Liver (tissue), 9 donors: ENCODE results near the gene PPIE. TPM values are rescaled to one million over a fixed set of nuclear protein-coding genes. Genes with fewer than 3 reads are reported as not detected.

ENCODE experiments used
- DNase-seq: peaks from one replicate; pipeline ENCODE4 v3.0.0-alpha.2; 2017; ENCODE audit warnings: low spot score
- H3K27ac ChIP-seq, 2 donors: one replicate each; pipeline ENCODE4 v1.7.0; 2013; ENCODE audit warnings: inconsistent platforms in 2 of 2, low read length in 2 of 2, control low read depth in 1 of 2, low read depth in 1 of 2, mild to moderate bottlenecking in 1 of 2
- H3K27me3 ChIP-seq, 4 donors: one replicate each; pipeline versions ENCODE4 v1.6.1 to v1.7.0; 2013; ENCODE audit warnings: low read length in 3 of 4, inconsistent platforms in 1 of 4, mild to moderate bottlenecking in 1 of 4, moderate library complexity in 1 of 4; ENCODE audit not compliant: control insufficient read depth in 4 of 4, insufficient read depth in 4 of 4
- H3K36me3 ChIP-seq, 4 donors: one replicate each; pipeline versions ENCODE4 v1.6.1 to v1.7.0; 2013; ENCODE audit warnings: low read length in 3 of 4, mild to moderate bottlenecking in 3 of 4, low read depth in 1 of 4, moderate library complexity in 1 of 4; ENCODE audit not compliant: control insufficient read depth in 4 of 4, insufficient read depth in 3 of 4
- H3K4me1 ChIP-seq, 4 donors: one replicate each; pipeline versions ENCODE4 v1.6.1 to v1.7.0; 2013; ENCODE audit warnings: low read length in 3 of 4, mild to moderate bottlenecking in 3 of 4, moderate library complexity in 1 of 4; ENCODE audit not compliant: control insufficient read depth in 4 of 4, insufficient read depth in 4 of 4
- H3K4me3 ChIP-seq, 3 donors: one replicate each; pipeline versions ENCODE4 v1.6.1 to v1.7.0; 2013; ENCODE audit warnings: low read length in 3 of 3, control low read depth in 1 of 3, low read depth in 1 of 3, mild to moderate bottlenecking in 1 of 3
- H3K9ac ChIP-seq, 2 donors: one replicate each; pipeline ENCODE4 v1.7.0; 2013; ENCODE audit warnings: low read length in 2 of 2, mild to moderate bottlenecking in 2 of 2, moderate library complexity in 2 of 2, control low read depth in 1 of 2, low read depth in 1 of 2
- H3K9me3 ChIP-seq, 4 donors: one replicate each; pipeline versions ENCODE4 v1.6.1 to v1.7.0; 2013; ENCODE audit warnings: low read length in 3 of 4; ENCODE audit not compliant: control insufficient read depth in 4 of 4
- ATF3 ChIP-seq: IDR thresholded peaks from 2 replicates; pipeline ENCODE4 v1.6.1; 2016; ENCODE audit warnings: antibody characterized with exemption
- EGR1 ChIP-seq, 2 donors: IDR thresholded peaks; 2 replicates each; pipeline ENCODE4 v1.6.1; 2016 to 2018; ENCODE audit warnings: antibody characterized with exemption in 2 of 2, low read depth in 2 of 2
- FOXA1 ChIP-seq: IDR thresholded peaks from 2 replicates; pipeline ENCODE4 v1.6.1; 2016; ENCODE audit warnings: antibody characterized with exemption
- FOXA2 ChIP-seq: IDR thresholded peaks from 2 replicates; pipeline ENCODE4 v1.6.1; 2016; ENCODE audit warnings: antibody characterized with exemption
- GABPA ChIP-seq, 2 donors: IDR thresholded peaks in 1 of 2; conservative IDR thresholded peaks in 1 of 2; 2 replicates each; pipeline ENCODE4 v1.6.1; 2016; ENCODE audit warnings: antibody characterized with exemption in 2 of 2, mild to moderate bottlenecking in 1 of 2, moderate library complexity in 1 of 2
- HNF4A ChIP-seq, 2 donors: conservative IDR thresholded peaks; 2 replicates each; pipeline ENCODE4 v1.6.1; 2016; ENCODE audit warnings: antibody characterized with exemption in 2 of 2, mild to moderate bottlenecking in 2 of 2
- HNF4G ChIP-seq: IDR thresholded peaks from 2 replicates; pipeline ENCODE4 v1.6.1; 2016; ENCODE audit warnings: antibody characterized with exemption
- JUND ChIP-seq, 2 donors: IDR thresholded peaks; 2 replicates each; pipeline ENCODE4 v1.6.1; 2016; ENCODE audit warnings: antibody characterized with exemption in 2 of 2
- MAX ChIP-seq: IDR thresholded peaks from 2 replicates; pipeline ENCODE4 v1.6.1; 2016; ENCODE audit warnings: antibody characterized with exemption
- NR2F2 ChIP-seq: IDR thresholded peaks from 2 replicates; pipeline ENCODE4 v1.6.1; 2016; ENCODE audit warnings: antibody characterized with exemption
- RAD21 ChIP-seq, 2 donors: IDR thresholded peaks; 2 replicates each; pipeline ENCODE4 v1.6.1; 2016; ENCODE audit warnings: antibody characterized with exemption in 2 of 2, mild to moderate bottlenecking in 2 of 2
- RXRA ChIP-seq, 2 donors: IDR thresholded peaks; 2 replicates each; pipeline ENCODE4 v1.6.1; 2017 to 2018; ENCODE audit warnings: antibody characterized with exemption in 2 of 2, mild to moderate bottlenecking in 1 of 2
- SP1 ChIP-seq: IDR thresholded peaks from 2 replicates; pipeline ENCODE4 v1.6.1; 2018; ENCODE audit warnings: antibody characterized with exemption, mild to moderate bottlenecking
- TAF1 ChIP-seq: conservative IDR thresholded peaks from 2 replicates; pipeline ENCODE4 v1.6.1; 2016; ENCODE audit warnings: antibody characterized with exemption, mild to moderate bottlenecking
- YY1 ChIP-seq: IDR thresholded peaks from 2 replicates; pipeline ENCODE4 v1.6.1; 2016; ENCODE audit warnings: antibody characterized with exemption, mild to moderate bottlenecking
- WGBS: extraction: QIAGEN DNeasy Blood & Tissue Kit; methylation state at CpG from one replicate; pipeline ENCODE4 v1.1.7; 2013; 5-methylcytosine and 5-hydroxymethylcytosine counted together
- polyA plus RNA-seq, 2 donors: library from polyadenylated mRNA; stranded (reverse) in 1 of 2; unstranded in 1 of 2; fragments of 200-250 nt in 1 of 2; fragments of >200 nt in 1 of 2; fragmentation: Nextera tagmentation in 1 of 2; extraction: Ambion mirVana in 1 of 2; gene quantifications; one replicate each; pipeline versions ENCODE4 v1.2.1 to v1.2.3, GENCODE V29; 2013 to 2015
- total RNA-seq, 2 donors: library from RNA; depleted of rRNA; stranded (reverse); fragments of >200 nt; gene quantifications; one replicate each; pipeline ENCODE4 v1.2.3, GENCODE V29; 2014
- TF ChIP-seq, protein P1 (sequence below): fragments of 150-350 bp; IDR thresholded peaks from 2 replicates; pipeline ENCODE4 v1.5.1; 2017; ENCODE audit warnings: improper control_type of control experiment, low read depth, low read length; ENCODE audit not compliant: missing input control
- TF ChIP-seq, protein P2 (sequence below): IDR thresholded peaks from 2 replicates; pipeline ENCODE4 v1.6.1; 2016; ENCODE audit warnings: antibody characterized with exemption, mild to moderate bottlenecking
- TF ChIP-seq, protein P3 (sequence below): IDR thresholded peaks from 2 replicates; pipeline ENCODE4 v1.6.1; 2016; ENCODE audit warnings: antibody characterized with exemption
- donor health status: healthy.
- donor health status: healthy.
- donor health status: healthy.
- donor health status: healthy.
- donor health status: healthy.

PPIE gene
- total and polyA plus RNA-seq, 4 donors: 15.5 to 23.6 (median 19.2) TPM

- no peak overlapping the region for H3K27ac ChIP-seq
- TF ChIP-seq, protein P1, sequence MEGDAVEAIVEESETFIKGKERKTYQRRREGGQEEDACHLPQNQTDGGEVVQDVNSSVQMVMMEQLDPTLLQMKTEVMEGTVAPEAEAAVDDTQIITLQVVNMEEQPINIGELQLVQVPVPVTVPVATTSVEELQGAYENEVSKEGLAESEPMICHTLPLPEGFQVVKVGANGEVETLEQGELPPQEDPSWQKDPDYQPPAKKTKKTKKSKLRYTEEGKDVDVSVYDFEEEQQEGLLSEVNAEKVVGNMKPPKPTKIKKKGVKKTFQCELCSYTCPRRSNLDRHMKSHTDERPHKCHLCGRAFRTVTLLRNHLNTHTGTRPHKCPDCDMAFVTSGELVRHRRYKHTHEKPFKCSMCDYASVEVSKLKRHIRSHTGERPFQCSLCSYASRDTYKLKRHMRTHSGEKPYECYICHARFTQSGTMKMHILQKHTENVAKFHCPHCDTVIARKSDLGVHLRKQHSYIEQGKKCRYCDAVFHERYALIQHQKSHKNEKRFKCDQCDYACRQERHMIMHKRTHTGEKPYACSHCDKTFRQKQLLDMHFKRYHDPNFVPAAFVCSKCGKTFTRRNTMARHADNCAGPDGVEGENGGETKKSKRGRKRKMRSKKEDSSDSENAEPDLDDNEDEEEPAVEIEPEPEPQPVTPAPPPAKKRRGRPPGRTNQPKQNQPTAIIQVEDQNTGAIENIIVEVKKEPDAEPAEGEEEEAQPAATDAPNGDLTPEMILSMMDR: no peak
- TF ChIP-seq FOXA2 (no peak), GABPA (IDR thresholded peaks at IDR 0.05 in 1 of 2, conservative IDR thresholded peaks at IDR 0.05 in 1 of 2) (no peak), ATF3 (no peak), RAD21 (IDR thresholded peaks at IDR 0.05) (no peak), NR2F2 (no peak)
- TF ChIP-seq, protein P2, sequence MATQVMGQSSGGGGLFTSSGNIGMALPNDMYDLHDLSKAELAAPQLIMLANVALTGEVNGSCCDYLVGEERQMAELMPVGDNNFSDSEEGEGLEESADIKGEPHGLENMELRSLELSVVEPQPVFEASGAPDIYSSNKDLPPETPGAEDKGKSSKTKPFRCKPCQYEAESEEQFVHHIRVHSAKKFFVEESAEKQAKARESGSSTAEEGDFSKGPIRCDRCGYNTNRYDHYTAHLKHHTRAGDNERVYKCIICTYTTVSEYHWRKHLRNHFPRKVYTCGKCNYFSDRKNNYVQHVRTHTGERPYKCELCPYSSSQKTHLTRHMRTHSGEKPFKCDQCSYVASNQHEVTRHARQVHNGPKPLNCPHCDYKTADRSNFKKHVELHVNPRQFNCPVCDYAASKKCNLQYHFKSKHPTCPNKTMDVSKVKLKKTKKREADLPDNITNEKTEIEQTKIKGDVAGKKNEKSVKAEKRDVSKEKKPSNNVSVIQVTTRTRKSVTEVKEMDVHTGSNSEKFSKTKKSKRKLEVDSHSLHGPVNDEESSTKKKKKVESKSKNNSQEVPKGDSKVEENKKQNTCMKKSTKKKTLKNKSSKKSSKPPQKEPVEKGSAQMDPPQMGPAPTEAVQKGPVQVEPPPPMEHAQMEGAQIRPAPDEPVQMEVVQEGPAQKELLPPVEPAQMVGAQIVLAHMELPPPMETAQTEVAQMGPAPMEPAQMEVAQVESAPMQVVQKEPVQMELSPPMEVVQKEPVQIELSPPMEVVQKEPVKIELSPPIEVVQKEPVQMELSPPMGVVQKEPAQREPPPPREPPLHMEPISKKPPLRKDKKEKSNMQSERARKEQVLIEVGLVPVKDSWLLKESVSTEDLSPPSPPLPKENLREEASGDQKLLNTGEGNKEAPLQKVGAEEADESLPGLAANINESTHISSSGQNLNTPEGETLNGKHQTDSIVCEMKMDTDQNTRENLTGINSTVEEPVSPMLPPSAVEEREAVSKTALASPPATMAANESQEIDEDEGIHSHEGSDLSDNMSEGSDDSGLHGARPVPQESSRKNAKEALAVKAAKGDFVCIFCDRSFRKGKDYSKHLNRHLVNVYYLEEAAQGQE: no peak
- no peaks in the 10 kb centered on the region for H3K9me3 ChIP-seq
- peaks cover 0 to 6% (median 4%) of the 10 kb centered on the region in 4 donors for H3K4me1 ChIP-seq
- H3K27me3 ChIP-seq: no peaks in the 10 kb centered on the region
- H3K36me3 ChIP-seq: no peaks in the 10 kb centered on the region
- no peak overlapping the region for H3K4me3 ChIP-seq
- no peak overlapping the region for H3K9ac ChIP-seq
- no peak for DNase-seq
- WGBS: 92% methylated on average over 2 of the region's 2 CpGs
These were observed 53.2 kb downstream of the PPIE start for GRCh38 chr1:39791838-39792237.

DNA sequence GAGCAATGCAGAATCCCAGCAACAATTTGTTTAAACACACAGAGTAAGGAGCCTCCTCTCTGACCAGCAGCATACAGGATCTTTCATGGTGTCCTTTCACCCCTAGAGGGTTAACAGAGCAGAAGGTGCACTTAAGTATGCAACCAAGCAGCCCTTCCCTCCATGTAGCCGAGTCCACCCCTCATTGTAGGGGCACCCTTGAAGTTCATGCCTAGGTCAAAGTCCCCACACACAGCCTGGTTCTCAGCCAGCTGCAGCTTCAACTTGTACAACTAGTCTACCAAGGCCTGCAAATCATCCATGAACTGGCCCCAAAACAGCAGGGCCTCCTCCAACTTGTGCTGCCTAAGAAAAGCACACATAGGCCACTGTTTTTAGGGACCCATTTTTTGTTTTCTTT is 57.0 kb downstream of the PPIE start:
- H3K27me3 ChIP-seq: no peaks in the 10 kb centered on the region
- no peak for DNase-seq

More for the DNA sequence above, 57.0 kb downstream of the PPIE start:
- TF ChIP-seq HNF4A (conservative IDR thresholded peaks at IDR 0.05) (no peak), RXRA (IDR thresholded peaks at IDR 0.05) (no peak), EGR1 (IDR thresholded peaks at IDR 0.05; ENCODE audit: low read depth in 2 of 2) (no peak), RAD21 (IDR thresholded peaks at IDR 0.05) (no peak), FOXA1 (no peak), YY1 (no peak), FOXA2 (no peak), NR2F2 (no peak), SP1 (no peak), ATF3 (no peak), TAF1 (no peak), HNF4G (no peak), GABPA (IDR thresholded peaks at IDR 0.05 in 1 of 2, conservative IDR thresholded peaks at IDR 0.05 in 1 of 2) (no peak), JUND (IDR thresholded peaks at IDR 0.05) (no peak), MAX (no peak)
- TF ChIP-seq, protein P1: no peak
- TF ChIP-seq, protein P3, sequence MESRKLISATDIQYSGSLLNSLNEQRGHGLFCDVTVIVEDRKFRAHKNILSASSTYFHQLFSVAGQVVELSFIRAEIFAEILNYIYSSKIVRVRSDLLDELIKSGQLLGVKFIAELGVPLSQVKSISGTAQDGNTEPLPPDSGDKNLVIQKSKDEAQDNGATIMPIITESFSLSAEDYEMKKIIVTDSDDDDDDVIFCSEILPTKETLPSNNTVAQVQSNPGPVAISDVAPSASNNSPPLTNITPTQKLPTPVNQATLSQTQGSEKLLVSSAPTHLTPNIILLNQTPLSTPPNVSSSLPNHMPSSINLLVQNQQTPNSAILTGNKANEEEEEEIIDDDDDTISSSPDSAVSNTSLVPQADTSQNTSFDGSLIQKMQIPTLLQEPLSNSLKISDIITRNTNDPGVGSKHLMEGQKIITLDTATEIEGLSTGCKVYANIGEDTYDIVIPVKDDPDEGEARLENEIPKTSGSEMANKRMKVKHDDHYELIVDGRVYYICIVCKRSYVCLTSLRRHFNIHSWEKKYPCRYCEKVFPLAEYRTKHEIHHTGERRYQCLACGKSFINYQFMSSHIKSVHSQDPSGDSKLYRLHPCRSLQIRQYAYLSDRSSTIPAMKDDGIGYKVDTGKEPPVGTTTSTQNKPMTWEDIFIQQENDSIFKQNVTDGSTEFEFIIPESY: no peak
- TF ChIP-seq, protein P2: no peak
- H3K4me3 ChIP-seq: no peak overlapping the region
- no peaks in the 10 kb centered on the region for H3K9me3 ChIP-seq
- H3K4me1 ChIP-seq: peaks cover 0 to 3% (median under 1%) of the 10 kb centered on the region in 4 donors
- no peaks in the 10 kb centered on the region for H3K36me3 ChIP-seq
- no peak overlapping the region for H3K27ac ChIP-seq
- H3K9ac ChIP-seq: no peak overlapping the region
- WGBS: 22% methylated on average over 1 of the region's 1 CpG
